Loucy (cell line): ENCODE measurements around the gene TMEM115.

Source experiments
- H2AFZ ChIP-seq: fragments of 200-600 bp; sonication (generic); 2 replicates; pipeline ENCODE4 v1.6.0; 2016; ENCODE audit warnings: antibody characterized with exemption, mild to moderate bottlenecking, low read length, moderate library complexity
- H3F3A ChIP-seq: fragments of 200-600 bp; 2 replicates; pipeline ENCODE4 v1.6.0; 2016; ENCODE audit warnings: antibody characterized with exemption, low read depth, mild to moderate bottlenecking
- H3K27me3 ChIP-seq: fragments of 200-600 bp; sonication (generic); 2 replicates; pipeline ENCODE4 v1.6.1; 2014; ENCODE audit warnings: low read length, mild to moderate bottlenecking; ENCODE audit not compliant: insufficient read depth, poor library complexity, severe bottlenecking
- H3K36me3 ChIP-seq: fragments of 200-600 bp; sonication (generic); 2 replicates; pipeline ENCODE4 v1.6.1; 2016; ENCODE audit warnings: low read length; ENCODE audit not compliant: insufficient read depth
- H3K4me1 ChIP-seq: fragments of 200-600 bp; sonication (generic); 2 replicates; pipeline ENCODE4 v1.5.1; 2014; ENCODE audit warnings: low read length, mild to moderate bottlenecking; ENCODE audit not compliant: insufficient read depth, poor library complexity, severe bottlenecking
- H3K4me2 ChIP-seq: fragments of 200-600 bp; sonication (generic); 2 replicates; pipeline ENCODE4 v1.6.0; 2014; ENCODE audit warnings: antibody characterized with exemption, low read length, low read depth, mild to moderate bottlenecking; ENCODE audit not compliant: poor library complexity, severe bottlenecking
- H3K4me3 ChIP-seq: fragments of 200-600 bp; sonication (generic); 2 replicates; pipeline ENCODE4 v1.5.1; 2014; ENCODE audit warnings: low read length, mild to moderate bottlenecking, mixed read lengths; ENCODE audit not compliant: poor library complexity, severe bottlenecking
- H3K79me2 ChIP-seq: fragments of 200-600 bp; sonication (generic); 2 replicates; pipeline ENCODE4 v1.6.1; 2014; ENCODE audit warnings: low read length; ENCODE audit not compliant: insufficient read depth
- H3K9ac ChIP-seq: fragments of 200-600 bp; sonication (generic); 2 replicates; pipeline ENCODE4 v1.6.0; 2014; ENCODE audit warnings: mild to moderate bottlenecking, low read depth, low read length, moderate library complexity; ENCODE audit not compliant: poor library complexity, severe bottlenecking
- H3K9me2 ChIP-seq: fragments of 200-600 bp; sonication (generic); replicated peaks from 2 replicates; pipeline ENCODE4 v1.6.1; 2016; ENCODE audit warnings: low read depth, low read length, mixed read lengths
- H3K9me3 ChIP-seq: fragments of 200-600 bp; sonication (generic); 2 replicates; pipeline ENCODE4 v1.6.1; 2014; ENCODE audit warnings: mild to moderate bottlenecking, antibody characterized with exemption, low read length, low read depth; ENCODE audit not compliant: insufficient read depth
- H4K20me1 ChIP-seq: fragments of 200-600 bp; sonication (generic); 2 replicates; pipeline ENCODE4 v1.6.0; 2014; ENCODE audit warnings: antibody characterized with exemption, low read length, mild to moderate bottlenecking; ENCODE audit not compliant: insufficient read depth, poor library complexity, severe bottlenecking
- CTCF ChIP-seq: fragments of 200-600 bp; sonication (generic); conservative IDR thresholded peaks from 2 replicates; pipeline ENCODE4 v1.5.1; 2014; ENCODE audit warnings: mild to moderate bottlenecking, antibody characterized with exemption, low read length
- EZH2phosphoT487 ChIP-seq: fragments of 200-600 bp; IDR thresholded peaks from 2 replicates; pipeline ENCODE4 v1.6.1; 2018; ENCODE audit warnings: antibody characterized with exemption, mild to moderate bottlenecking, moderate library complexity, borderline replicate concordance

The TMEM115 gene

GRCh38 chr3:50350527-50351322, 8.6 kb downstream of the TMEM115 start, which contains the start of the genes CYB561D2 and NPRL2:
Gene CYB561D2 (plus strand): TSS chr3:50350862. CDS start chr3:50351434, 572 bp downstream.
Gene NPRL2 (minus strand): TSS chr3:50350775. CDS start chr3:50350652, 123 bp downstream.
- no peak for TF ChIP-seq CTCF
- TF ChIP-seq EZH2phosphoT487, result no peak
- Histone ChIP-seq H3K27me3 (no peaks in the 10 kb centered on the region), H4K20me1 (peaks cover 13% of the 10 kb centered on the region), H3K4me1 (peaks cover 36% of the 10 kb centered on the region), H3F3A (peaks cover 2% of the 10 kb centered on the region; the same call in 1 of the 2 replicates), H3K79me2 (peaks cover 45% of the 10 kb centered on the region), H3K9me3 (no peaks in the 10 kb centered on the region), H3K9ac (peak within 1 kb of the TSS; percentile 91), H2AFZ (peak within 1 kb of the TSS; percentile 61), H3K4me3 (peak within 1 kb of the TSS; percentile 85), H3K4me2 (peak within 1 kb of the TSS; percentile 98), H3K9me2 (no peaks in the 10 kb centered on the region), H3K36me3 (peaks cover 16% of the 10 kb centered on the region; the same call in 1 of the 2 replicates)

- Histone ChIP-seq H3K27me3 (no peaks in the 10 kb centered on the region), H3K4me3 (peak overlapping the region; percentile 85), H3K9me2 (no peaks in the 10 kb centered on the region), H3K9me3 (no peaks in the 10 kb centered on the region), H2AFZ (peak overlapping the region; percentile 61), H3K4me2 (peak overlapping the region; percentile 98), H3K4me1 (peaks cover 33% of the 10 kb centered on the region), H3K36me3 (peaks cover 15% of the 10 kb centered on the region; the same call in 1 of the 2 replicates), H3K79me2 (peaks cover 40% of the 10 kb centered on the region), H3K9ac (peak overlapping the region; percentile 91), H4K20me1 (peaks cover 10% of the 10 kb centered on the region), H3F3A (peaks cover 2% of the 10 kb centered on the region; the same call in 1 of the 2 replicates)
- TF ChIP-seq CTCF, result no peak
Measured at GRCh38 chr3:50350213-50350526, 9.2 kb downstream of the TMEM115 start.

DNA sequence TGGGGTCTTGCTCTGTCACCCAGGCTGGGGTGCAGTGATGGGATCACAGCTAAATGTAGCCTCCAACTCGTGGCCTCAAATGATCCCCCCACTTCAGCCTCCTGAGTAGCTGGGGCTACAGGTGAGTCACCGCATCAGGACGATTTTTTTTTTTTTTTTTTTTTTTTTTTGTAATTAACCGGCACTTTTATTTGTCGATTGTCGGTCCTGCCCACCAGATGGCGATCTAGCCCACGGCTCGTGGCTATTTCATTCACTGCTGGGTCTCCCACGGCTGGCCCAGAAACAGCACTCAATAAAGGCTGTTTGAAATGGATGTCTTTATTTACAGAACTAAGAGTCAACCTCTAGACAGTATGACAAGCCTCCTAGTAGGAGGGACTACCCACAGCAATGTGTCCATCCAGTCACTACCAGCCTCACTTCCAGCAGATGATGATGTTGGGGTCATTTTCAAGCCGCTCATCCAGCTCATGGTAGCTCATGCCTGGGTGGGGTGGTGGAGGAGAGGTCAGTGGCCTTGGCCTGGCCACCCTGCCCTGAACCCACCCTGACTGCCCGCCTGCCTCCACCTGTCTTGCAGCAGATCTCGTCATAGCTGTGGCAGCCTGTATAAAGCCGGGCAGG, 12.0 kb downstream of the TMEM115 start:
- Histone ChIP-seq H3K9me2 (no peaks in the 10 kb centered on the region), H4K20me1 (peaks cover 5% of the 10 kb centered on the region), H3F3A (peaks cover 2% of the 10 kb centered on the region; the same call in 1 of the 2 replicates), H3K79me2 (peaks cover 41% of the 10 kb centered on the region), H3K9ac (no peak overlapping the region), H3K4me2 (peak overlapping the region; percentile 20), H3K4me1 (peaks cover 45% of the 10 kb centered on the region), H3K27me3 (no peaks in the 10 kb centered on the region), H2AFZ (no peak overlapping the region), H3K36me3 (peaks cover 7% of the 10 kb centered on the region; the same call in 1 of the 2 replicates), H3K4me3 (no peak overlapping the region), H3K9me3 (no peaks in the 10 kb centered on the region)
- no peak for TF ChIP-seq EZH2phosphoT487
- TF ChIP-seq CTCF, result peak; percentile 67
